GM23338 (cell line): ENCODE data around the gene C1orf74.

Source experiments
- CREB1 ChIP-seq: fragments of 250-450 bp; sonication (Bioruptor Pico); IDR thresholded peaks from 2 replicates; pipeline ENCODE4 v1.5.0; 2020; ENCODE audit warnings: low read depth, mild to moderate bottlenecking, moderate library complexity
- CTCF ChIP-seq, 2 experiments: fragments of 200-600 bp in 1 of 2; sonication (generic) in 1 of 2; conservative IDR thresholded peaks; 2 replicates each; pipeline versions ENCODE4 v1.5.1 to v1.6.1; 2016 to 2017; ENCODE audit warnings: antibody characterized with exemption in 2 of 2, low read depth in 2 of 2, mild to moderate bottlenecking in 2 of 2, moderate library complexity in 1 of 2
- EZH2 ChIP-seq: fragments of 200-600 bp; sonication (generic); IDR thresholded peaks from one replicate; pipeline ENCODE4 v1.8.0; 2017; ENCODE audit warnings: antibody characterized with exemption, mild to moderate bottlenecking, low read depth; ENCODE audit not compliant: unreplicated experiment
- POLR2AphosphoS5 ChIP-seq: IDR thresholded peaks from 2 replicates; pipeline ENCODE4 v1.6.1; 2016; ENCODE audit warnings: antibody characterized with exemption, low read depth
- REST ChIP-seq: IDR thresholded peaks from one replicate; pipeline ENCODE4 v1.6.1; 2018; ENCODE audit warnings: antibody characterized with exemption; ENCODE audit not compliant: unreplicated experiment
- STAT1 ChIP-seq: IDR thresholded peaks from one replicate; pipeline ENCODE4 v1.6.1; 2016; ENCODE audit warnings: antibody characterized with exemption; ENCODE audit not compliant: unreplicated experiment
- ZNF331 ChIP-seq: fragments of 250-450 bp; sonication (Bioruptor Pico); IDR thresholded peaks from 2 replicates; pipeline ENCODE4 v1.5.0; 2020; ENCODE audit warnings: low read depth, mild to moderate bottlenecking, moderate library complexity
- TF ChIP-seq, protein P1 (sequence below): IDR thresholded peaks from 2 replicates; pipeline ENCODE4 v1.6.1; 2016; ENCODE audit warnings: antibody characterized with exemption

DNA sequence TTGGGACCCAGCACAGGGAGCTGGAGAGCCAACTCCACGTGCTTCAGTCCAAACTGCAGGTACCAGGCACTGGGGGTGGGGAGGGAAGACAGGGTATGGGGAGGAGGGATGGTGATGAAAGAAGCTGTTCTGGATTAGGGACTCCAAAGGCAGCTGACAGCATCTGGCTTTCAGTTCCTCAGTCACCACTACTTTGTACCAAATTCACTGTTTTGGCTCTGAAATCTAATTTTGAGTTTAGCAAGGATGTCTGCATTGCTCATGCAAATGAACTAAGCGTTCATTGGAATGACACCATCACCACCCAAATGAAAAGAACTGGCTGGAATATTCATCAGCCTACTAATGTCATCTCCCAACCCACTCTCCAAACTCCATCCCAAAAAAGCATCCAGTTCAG, 8.7 kb downstream of the C1orf74 start:
- TF ChIP-seq CTCF (conservative IDR thresholded peaks at IDR 0.05; ENCODE audit: low read depth in 2 of 2) = no peak
- TF ChIP-seq STAT1 = no peak
- TF ChIP-seq POLR2AphosphoS5 = no peak
- TF ChIP-seq, protein P1, sequence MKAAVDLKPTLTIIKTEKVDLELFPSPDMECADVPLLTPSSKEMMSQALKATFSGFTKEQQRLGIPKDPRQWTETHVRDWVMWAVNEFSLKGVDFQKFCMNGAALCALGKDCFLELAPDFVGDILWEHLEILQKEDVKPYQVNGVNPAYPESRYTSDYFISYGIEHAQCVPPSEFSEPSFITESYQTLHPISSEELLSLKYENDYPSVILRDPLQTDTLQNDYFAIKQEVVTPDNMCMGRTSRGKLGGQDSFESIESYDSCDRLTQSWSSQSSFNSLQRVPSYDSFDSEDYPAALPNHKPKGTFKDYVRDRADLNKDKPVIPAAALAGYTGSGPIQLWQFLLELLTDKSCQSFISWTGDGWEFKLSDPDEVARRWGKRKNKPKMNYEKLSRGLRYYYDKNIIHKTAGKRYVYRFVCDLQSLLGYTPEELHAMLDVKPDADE = no peak
- TF ChIP-seq CREB1 (CRISPR knock-in tag) = no peak
- TF ChIP-seq EZH2 = no peak
- TF ChIP-seq REST = no peak
- TF ChIP-seq ZNF331 (CRISPR knock-in tag) = no peak
